Measurements from ENCODE around the gene MEOX2.

DNA sequence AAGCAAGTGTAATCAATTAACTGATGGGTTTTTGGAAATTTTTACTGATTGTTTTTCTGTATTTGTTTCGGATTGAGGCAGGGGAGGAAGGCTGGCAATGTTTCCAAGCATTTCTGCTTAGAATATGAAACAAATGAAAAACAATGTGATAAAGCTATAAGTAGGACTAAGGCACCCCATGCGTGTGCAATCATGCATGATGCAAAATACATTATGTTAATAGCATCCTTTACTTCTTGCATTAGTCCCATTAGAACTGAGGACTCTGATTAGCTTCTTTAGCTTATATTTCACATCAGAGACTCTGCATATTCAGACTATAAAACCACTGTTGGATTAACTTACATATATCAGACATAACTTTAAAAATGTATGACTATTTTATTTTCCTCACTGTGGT is 76.0 kb downstream of the MEOX2 start:
- TF ChIP-seq, protein P1, sequence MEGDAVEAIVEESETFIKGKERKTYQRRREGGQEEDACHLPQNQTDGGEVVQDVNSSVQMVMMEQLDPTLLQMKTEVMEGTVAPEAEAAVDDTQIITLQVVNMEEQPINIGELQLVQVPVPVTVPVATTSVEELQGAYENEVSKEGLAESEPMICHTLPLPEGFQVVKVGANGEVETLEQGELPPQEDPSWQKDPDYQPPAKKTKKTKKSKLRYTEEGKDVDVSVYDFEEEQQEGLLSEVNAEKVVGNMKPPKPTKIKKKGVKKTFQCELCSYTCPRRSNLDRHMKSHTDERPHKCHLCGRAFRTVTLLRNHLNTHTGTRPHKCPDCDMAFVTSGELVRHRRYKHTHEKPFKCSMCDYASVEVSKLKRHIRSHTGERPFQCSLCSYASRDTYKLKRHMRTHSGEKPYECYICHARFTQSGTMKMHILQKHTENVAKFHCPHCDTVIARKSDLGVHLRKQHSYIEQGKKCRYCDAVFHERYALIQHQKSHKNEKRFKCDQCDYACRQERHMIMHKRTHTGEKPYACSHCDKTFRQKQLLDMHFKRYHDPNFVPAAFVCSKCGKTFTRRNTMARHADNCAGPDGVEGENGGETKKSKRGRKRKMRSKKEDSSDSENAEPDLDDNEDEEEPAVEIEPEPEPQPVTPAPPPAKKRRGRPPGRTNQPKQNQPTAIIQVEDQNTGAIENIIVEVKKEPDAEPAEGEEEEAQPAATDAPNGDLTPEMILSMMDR (IDR thresholded peaks at IDR 0.05; ENCODE audit: low read length) = no peak
- TF ChIP-seq EZH2phosphoT487 (IDR thresholded peaks at IDR 0.05; ENCODE audit: low read length) = no peak

Measured in MM.1S (cell line).